Measurements from ENCODE around the gene C10orf71. TPM values are rescaled to one million over a fixed set of nuclear protein-coding genes. Genes with fewer than 3 reads are reported as not detected.

C10orf71 gene
- total RNA-seq, 2 donors from 2014 or later = 0.15 TPM; not detected in 1

DNA sequence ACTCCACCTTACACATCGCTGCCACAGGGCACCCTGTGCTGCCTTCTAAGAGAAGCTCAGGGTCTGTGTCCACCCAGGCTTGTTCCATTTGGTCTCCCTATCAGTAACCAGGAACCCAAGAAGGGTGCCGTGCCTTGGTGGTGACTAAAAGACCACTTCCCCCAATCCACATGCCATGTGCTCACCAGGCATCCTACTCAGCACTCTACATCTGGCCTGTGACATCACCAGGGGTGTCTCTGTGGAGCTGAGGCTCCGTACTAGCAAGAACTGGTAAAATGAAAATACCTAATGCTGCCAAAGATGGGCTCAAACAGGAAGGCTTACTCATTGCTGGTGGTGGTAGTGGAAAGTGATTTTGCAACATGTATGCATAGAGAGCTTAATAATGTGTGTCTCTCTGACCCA, 19.0 kb upstream of the C10orf71 start:
- H3K9ac ChIP-seq (ENCODE audit: extremely low read depth, low read length, poor library complexity, severe bottlenecking) = no peak overlapping the region
- no peaks in the 10 kb centered on the region for H3K9me3 ChIP-seq (ENCODE audit: control insufficient read depth, low read length)
- no peaks in the 10 kb centered on the region for H3K4me1 ChIP-seq (ENCODE audit: control insufficient read depth, insufficient read depth, low read length)
- H3K27me3 ChIP-seq (ENCODE audit: control insufficient read depth, insufficient read depth, low read length, poor library complexity, severe bottlenecking) = no peaks in the 10 kb centered on the region
- TF ChIP-seq, protein P1, sequence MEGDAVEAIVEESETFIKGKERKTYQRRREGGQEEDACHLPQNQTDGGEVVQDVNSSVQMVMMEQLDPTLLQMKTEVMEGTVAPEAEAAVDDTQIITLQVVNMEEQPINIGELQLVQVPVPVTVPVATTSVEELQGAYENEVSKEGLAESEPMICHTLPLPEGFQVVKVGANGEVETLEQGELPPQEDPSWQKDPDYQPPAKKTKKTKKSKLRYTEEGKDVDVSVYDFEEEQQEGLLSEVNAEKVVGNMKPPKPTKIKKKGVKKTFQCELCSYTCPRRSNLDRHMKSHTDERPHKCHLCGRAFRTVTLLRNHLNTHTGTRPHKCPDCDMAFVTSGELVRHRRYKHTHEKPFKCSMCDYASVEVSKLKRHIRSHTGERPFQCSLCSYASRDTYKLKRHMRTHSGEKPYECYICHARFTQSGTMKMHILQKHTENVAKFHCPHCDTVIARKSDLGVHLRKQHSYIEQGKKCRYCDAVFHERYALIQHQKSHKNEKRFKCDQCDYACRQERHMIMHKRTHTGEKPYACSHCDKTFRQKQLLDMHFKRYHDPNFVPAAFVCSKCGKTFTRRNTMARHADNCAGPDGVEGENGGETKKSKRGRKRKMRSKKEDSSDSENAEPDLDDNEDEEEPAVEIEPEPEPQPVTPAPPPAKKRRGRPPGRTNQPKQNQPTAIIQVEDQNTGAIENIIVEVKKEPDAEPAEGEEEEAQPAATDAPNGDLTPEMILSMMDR (conservative IDR thresholded peaks at IDR 0.05) = no peak
- Mint-ChIP-seq H3K36me3 (ENCODE audit: low read depth) (no peaks in the 10 kb centered on the region), H3K27ac (no peak overlapping the region), H3K9me3 (no peaks in the 10 kb centered on the region), H3K4me3 (no peak overlapping the region), H3K27me3 (ENCODE audit: insufficient read depth) (no peaks in the 10 kb centered on the region), H3K4me1 (no peaks in the 10 kb centered on the region)
- WGBS, 2 experiments (ENCODE audit: insufficient coverage in 1 of 2, insufficient read length in 1 of 2) = 90 to 92% methylated on average over 2 to 3 of the region's 3 CpGs
- DNase-seq = no peak
- H3K4me3 ChIP-seq (ENCODE audit: low read length) = no peak overlapping the region
- H3K27ac ChIP-seq (ENCODE audit: low read depth, low read length) = no peak overlapping the region
- H3K36me3 ChIP-seq (ENCODE audit: control insufficient read depth, insufficient read depth, low read length) = no peaks in the 10 kb centered on the region

DNA sequence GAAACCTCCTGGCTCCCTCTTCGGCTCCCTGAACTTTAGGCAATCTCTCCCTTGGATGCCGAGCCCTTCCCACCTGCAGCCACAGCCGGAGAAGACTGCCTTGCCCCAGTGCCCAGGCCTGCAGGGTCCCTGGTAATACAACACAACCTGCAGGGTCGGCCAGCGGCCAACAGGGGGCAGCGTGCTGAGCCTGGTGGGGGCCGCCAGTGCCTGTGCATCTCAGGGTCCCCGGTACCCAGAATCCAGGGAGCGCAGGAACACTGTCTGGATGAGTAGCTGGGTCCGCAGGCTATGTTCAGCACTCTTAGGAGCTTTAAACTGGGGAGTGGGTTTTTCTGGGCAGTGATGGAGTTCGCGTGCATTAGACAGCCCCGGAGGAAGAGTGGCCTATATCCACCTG, 17.5 kb upstream of the C10orf71 start:
- H3K4me1 ChIP-seq (ENCODE audit: control insufficient read depth, insufficient read depth, low read length) = no peaks in the 10 kb centered on the region
- H3K4me3 ChIP-seq (ENCODE audit: low read length) = no peak overlapping the region
- H3K27ac ChIP-seq (ENCODE audit: low read depth, low read length) = no peak overlapping the region
- no peak overlapping the region for H3K4me3 Mint-ChIP-seq
- H3K27me3 ChIP-seq (ENCODE audit: control insufficient read depth, insufficient read depth, low read length, poor library complexity, severe bottlenecking) = no peaks in the 10 kb centered on the region
- no peaks in the 10 kb centered on the region for H3K9me3 ChIP-seq (ENCODE audit: control insufficient read depth, low read length)
- H3K9me3 Mint-ChIP-seq = no peaks in the 10 kb centered on the region
- no peaks in the 10 kb centered on the region for H3K36me3 ChIP-seq (ENCODE audit: control insufficient read depth, insufficient read depth, low read length)
- H3K27me3 Mint-ChIP-seq (ENCODE audit: insufficient read depth) = no peaks in the 10 kb centered on the region
- no peaks in the 10 kb centered on the region for H3K36me3 Mint-ChIP-seq (ENCODE audit: low read depth)
- H3K9ac ChIP-seq (ENCODE audit: extremely low read depth, low read length, poor library complexity, severe bottlenecking) = no peak overlapping the region
- no peaks in the 10 kb centered on the region for H3K4me1 Mint-ChIP-seq
- no peak overlapping the region for H3K27ac Mint-ChIP-seq
- TF ChIP-seq, protein P1 (conservative IDR thresholded peaks at IDR 0.05) = peak; percentile 92
- peak; percentile 90 for DNase-seq
- 10 to 65% methylated on average over 3 to 13 of the region's 13 CpGs for WGBS, 2 experiments (ENCODE audit: insufficient coverage in 1 of 2, insufficient read length in 1 of 2)

DNA sequence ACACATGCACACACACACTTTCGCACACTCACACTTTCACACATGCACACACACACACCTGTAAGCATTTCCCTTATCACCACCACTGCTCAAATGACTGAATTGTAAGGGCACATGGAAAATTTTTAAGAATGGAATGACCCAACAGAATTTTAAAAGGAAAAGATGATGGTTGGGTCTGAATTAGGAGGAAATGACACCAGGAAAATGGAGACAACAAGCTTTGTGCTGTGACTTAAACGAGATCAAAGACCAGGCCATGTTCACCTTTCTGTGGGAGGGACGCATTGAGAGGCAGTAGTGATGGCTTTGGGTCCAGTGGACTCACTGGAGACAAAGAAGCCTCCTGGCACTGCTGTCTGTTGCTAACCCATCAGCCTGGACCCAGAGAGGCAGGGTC, 16.7 kb upstream of the C10orf71 start:
- H3K27ac Mint-ChIP-seq = no peak overlapping the region
- Histone ChIP-seq H3K4me3 (ENCODE audit: low read length) (no peak overlapping the region), H3K36me3 (ENCODE audit: control insufficient read depth, insufficient read depth, low read length) (no peaks in the 10 kb centered on the region), H3K9ac (ENCODE audit: extremely low read depth, low read length, poor library complexity, severe bottlenecking) (no peak overlapping the region), H3K9me3 (ENCODE audit: control insufficient read depth, low read length) (no peaks in the 10 kb centered on the region), H3K4me1 (ENCODE audit: control insufficient read depth, insufficient read depth, low read length) (no peaks in the 10 kb centered on the region), H3K27me3 (ENCODE audit: control insufficient read depth, insufficient read depth, low read length, poor library complexity, severe bottlenecking) (no peaks in the 10 kb centered on the region), H3K27ac (ENCODE audit: low read depth, low read length) (no peak overlapping the region)
- H3K9me3 Mint-ChIP-seq = no peaks in the 10 kb centered on the region
- WGBS, 2 experiments (ENCODE audit: insufficient coverage in 1 of 2, insufficient read length in 1 of 2) = 43 to 59% methylated on average over 2 to 3 of the region's 3 CpGs
- no peak overlapping the region for H3K4me3 Mint-ChIP-seq
- no peaks in the 10 kb centered on the region for H3K4me1 Mint-ChIP-seq
- TF ChIP-seq, protein P1 (conservative IDR thresholded peaks at IDR 0.05) = no peak
- H3K36me3 Mint-ChIP-seq (ENCODE audit: low read depth) = no peaks in the 10 kb centered on the region
- H3K27me3 Mint-ChIP-seq (ENCODE audit: insufficient read depth) = no peaks in the 10 kb centered on the region
- peak; percentile 13 for DNase-seq

Data from endodermal cell (in vitro differentiated cells).